Measurements from ENCODE around the gene MEX3D. TPM values are rescaled to one million over a fixed set of nuclear protein-coding genes. Genes with fewer than 3 reads are reported as not detected.

MEX3D gene
- total RNA-seq, 1 donor: 27.6 TPM

GRCh38 chr19:1566392-1567115 lies 1.6 kb downstream of the MEX3D start:
- peak overlapping the region; percentile 79 for H3K4me3 ChIP-seq (ENCODE audit: low read depth, low read length)
- TF ChIP-seq, protein P1, sequence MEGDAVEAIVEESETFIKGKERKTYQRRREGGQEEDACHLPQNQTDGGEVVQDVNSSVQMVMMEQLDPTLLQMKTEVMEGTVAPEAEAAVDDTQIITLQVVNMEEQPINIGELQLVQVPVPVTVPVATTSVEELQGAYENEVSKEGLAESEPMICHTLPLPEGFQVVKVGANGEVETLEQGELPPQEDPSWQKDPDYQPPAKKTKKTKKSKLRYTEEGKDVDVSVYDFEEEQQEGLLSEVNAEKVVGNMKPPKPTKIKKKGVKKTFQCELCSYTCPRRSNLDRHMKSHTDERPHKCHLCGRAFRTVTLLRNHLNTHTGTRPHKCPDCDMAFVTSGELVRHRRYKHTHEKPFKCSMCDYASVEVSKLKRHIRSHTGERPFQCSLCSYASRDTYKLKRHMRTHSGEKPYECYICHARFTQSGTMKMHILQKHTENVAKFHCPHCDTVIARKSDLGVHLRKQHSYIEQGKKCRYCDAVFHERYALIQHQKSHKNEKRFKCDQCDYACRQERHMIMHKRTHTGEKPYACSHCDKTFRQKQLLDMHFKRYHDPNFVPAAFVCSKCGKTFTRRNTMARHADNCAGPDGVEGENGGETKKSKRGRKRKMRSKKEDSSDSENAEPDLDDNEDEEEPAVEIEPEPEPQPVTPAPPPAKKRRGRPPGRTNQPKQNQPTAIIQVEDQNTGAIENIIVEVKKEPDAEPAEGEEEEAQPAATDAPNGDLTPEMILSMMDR (IDR thresholded peaks at IDR 0.05; ENCODE audit: insufficient read depth, low read length): no peak
- DNase-seq (ENCODE audit: low read depth): peak; percentile 79

GRCh38 chr19:1563251-1563650 lies 4.9 kb downstream of the MEX3D start:
- TF ChIP-seq, protein P1 (IDR thresholded peaks at IDR 0.05; ENCODE audit: insufficient read depth, low read length): no peak
- no peak overlapping the region for H3K4me3 ChIP-seq (ENCODE audit: low read depth, low read length)
- no peak for DNase-seq (ENCODE audit: low read depth)

DNA sequence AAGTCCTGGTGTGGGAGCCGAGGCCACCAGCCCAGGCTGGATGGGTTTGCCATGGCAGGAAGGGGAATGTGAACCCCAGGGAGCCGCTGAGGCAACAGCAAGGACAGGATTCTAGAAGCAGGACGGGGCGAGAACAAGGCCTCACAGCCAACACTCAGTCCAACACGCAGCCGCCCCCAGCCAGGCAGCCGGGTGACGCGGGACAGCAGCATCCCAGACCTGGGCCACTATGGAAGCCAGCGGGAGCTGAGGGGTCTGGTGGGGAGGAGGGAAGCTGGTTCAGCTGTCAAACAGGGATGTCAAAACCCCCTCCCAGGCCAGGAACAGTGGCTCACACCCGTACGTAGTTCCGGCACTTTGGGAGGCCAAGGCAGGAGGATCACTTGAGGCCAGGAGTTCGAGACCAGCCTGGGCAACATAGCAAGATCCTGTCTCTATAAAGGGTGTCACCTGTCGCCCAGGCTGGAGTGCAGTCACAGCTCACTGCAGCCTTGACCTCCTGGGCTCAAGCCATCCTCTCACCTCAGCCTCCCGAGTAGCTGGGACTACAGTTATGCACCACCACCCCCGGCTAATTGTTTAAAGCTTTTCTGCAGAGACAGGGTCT lies 6.8 kb downstream of the MEX3D start:
- TF ChIP-seq, protein P1 (IDR thresholded peaks at IDR 0.05; ENCODE audit: insufficient read depth, low read length): no peak
- no peak for DNase-seq (ENCODE audit: low read depth)
- H3K4me3 ChIP-seq (ENCODE audit: low read depth, low read length): no peak overlapping the region

- DNase-seq (ENCODE audit: low read depth): no peak
- no peak overlapping the region for H3K4me3 ChIP-seq (ENCODE audit: low read depth, low read length)
- TF ChIP-seq, protein P1 (IDR thresholded peaks at IDR 0.05; ENCODE audit: insufficient read depth, low read length): no peak
Observed at GRCh38 chr19:1560286-1560882, 7.7 kb downstream of the MEX3D start.

DNA sequence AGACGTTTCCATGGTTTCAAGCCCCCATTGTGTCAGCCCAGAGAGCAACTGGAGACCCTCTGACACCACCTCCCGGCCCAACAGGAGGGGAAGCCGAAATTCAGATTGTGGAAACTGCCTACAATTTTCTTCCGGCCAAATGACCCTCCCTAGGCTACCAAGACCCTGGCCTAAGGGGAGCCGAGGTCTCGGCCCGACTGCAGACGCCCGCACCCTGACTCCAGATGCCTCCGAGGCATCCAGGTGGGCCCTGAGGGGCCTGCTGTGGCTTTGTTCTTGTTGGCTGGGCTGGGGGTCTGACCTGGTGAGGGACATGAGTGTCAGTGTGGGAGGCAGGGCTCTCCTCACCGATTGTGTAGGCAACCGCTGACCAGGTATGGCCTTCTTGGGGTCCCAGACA lies 9.6 kb downstream of the MEX3D start:
- TF ChIP-seq, protein P1 (IDR thresholded peaks at IDR 0.05; ENCODE audit: insufficient read depth, low read length): no peak
- DNase-seq (ENCODE audit: low read depth): no peak
- H3K4me3 ChIP-seq (ENCODE audit: low read depth, low read length): no peak overlapping the region

GRCh38 chr19:1556390-1557070 lies 11.6 kb downstream of the MEX3D start:
- no peak for DNase-seq (ENCODE audit: low read depth)
- TF ChIP-seq, protein P1 (IDR thresholded peaks at IDR 0.05; ENCODE audit: insufficient read depth, low read length): no peak
- H3K4me3 ChIP-seq (ENCODE audit: low read depth, low read length): no peak overlapping the region

All from fibroblast of the aortic adventitia (primary cell).